ENCODE measurements around the gene CLSTN2.
A peak's percentile ranks its signal among the peaks of the same experiment; 100 is the strongest.
"Not testable (repeated sequence)": the region's sequence is repeated elsewhere in the genome, so short reads cannot be mapped to it uniquely, and the experiment has no call there.

The CLSTN2 gene

DNA sequence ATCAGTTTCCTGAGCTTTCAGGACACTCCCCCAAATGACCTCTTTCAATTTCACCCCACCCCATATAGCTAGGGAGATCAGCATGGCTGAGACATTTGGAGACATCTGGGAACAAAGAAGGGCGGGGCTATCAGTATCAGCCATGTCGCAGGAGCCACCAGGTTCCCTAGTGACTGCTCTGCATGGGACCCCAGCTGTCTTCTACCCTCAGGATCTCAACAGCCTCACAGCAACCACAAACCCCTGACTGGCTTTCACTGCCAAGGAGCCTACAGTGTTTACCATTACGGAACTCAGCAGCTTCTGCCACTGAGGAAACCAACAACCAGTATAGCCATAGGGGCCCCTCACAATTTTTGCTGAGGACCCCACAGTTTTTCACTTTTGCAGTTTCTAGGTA, 473.3 kb downstream of the CLSTN2 start:
- Mint-ChIP-seq H3K36me3 (ENCODE audit: low read depth) (no peaks in the 10 kb centered on the region), H3K27ac (no peak overlapping the region), H3K9me3 (peaks cover 23% of the 10 kb centered on the region), H3K4me3 (no peak overlapping the region), H3K4me1 (peaks cover under 1% of the 10 kb centered on the region), H3K27me3 (ENCODE audit: low read depth) (no peaks in the 10 kb centered on the region)
- TF ChIP-seq, protein P1, sequence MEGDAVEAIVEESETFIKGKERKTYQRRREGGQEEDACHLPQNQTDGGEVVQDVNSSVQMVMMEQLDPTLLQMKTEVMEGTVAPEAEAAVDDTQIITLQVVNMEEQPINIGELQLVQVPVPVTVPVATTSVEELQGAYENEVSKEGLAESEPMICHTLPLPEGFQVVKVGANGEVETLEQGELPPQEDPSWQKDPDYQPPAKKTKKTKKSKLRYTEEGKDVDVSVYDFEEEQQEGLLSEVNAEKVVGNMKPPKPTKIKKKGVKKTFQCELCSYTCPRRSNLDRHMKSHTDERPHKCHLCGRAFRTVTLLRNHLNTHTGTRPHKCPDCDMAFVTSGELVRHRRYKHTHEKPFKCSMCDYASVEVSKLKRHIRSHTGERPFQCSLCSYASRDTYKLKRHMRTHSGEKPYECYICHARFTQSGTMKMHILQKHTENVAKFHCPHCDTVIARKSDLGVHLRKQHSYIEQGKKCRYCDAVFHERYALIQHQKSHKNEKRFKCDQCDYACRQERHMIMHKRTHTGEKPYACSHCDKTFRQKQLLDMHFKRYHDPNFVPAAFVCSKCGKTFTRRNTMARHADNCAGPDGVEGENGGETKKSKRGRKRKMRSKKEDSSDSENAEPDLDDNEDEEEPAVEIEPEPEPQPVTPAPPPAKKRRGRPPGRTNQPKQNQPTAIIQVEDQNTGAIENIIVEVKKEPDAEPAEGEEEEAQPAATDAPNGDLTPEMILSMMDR (IDR thresholded peaks at IDR 0.05; ENCODE audit: unreplicated experiment in 3 of 3), result no peak

DNA sequence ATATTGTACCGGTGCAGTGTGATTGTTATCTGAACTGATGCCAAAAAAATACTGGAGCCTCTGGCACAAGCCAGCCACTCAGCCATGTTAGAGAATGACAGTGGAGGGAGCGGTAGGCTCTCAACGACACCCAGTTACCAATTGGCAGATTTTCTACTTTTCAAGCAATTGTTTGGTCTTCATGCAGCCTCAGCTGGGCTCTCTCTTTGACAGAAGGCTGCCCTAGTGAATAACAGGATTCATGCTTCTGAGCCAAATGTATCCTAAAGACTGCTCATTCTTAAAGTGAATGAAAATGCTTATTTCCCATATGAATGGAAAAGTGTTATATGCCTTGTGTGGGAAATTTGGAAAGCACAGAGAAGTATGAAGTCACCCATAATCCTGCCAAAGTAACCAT, 481.7 kb downstream of the CLSTN2 start:
- no peak overlapping the region for H3K4me3 Mint-ChIP-seq
- peaks cover 8% of the 10 kb centered on the region for H3K4me1 Mint-ChIP-seq
- no peaks in the 10 kb centered on the region for H3K27me3 Mint-ChIP-seq (ENCODE audit: low read depth)
- no peak overlapping the region for H3K27ac Mint-ChIP-seq
- H3K9me3 Mint-ChIP-seq, result peaks cover 10% of the 10 kb centered on the region
- H3K36me3 Mint-ChIP-seq (ENCODE audit: low read depth), result no peaks in the 10 kb centered on the region
- TF ChIP-seq, protein P1 (IDR thresholded peaks at IDR 0.05; ENCODE audit: unreplicated experiment in 3 of 3), result no peak

DNA sequence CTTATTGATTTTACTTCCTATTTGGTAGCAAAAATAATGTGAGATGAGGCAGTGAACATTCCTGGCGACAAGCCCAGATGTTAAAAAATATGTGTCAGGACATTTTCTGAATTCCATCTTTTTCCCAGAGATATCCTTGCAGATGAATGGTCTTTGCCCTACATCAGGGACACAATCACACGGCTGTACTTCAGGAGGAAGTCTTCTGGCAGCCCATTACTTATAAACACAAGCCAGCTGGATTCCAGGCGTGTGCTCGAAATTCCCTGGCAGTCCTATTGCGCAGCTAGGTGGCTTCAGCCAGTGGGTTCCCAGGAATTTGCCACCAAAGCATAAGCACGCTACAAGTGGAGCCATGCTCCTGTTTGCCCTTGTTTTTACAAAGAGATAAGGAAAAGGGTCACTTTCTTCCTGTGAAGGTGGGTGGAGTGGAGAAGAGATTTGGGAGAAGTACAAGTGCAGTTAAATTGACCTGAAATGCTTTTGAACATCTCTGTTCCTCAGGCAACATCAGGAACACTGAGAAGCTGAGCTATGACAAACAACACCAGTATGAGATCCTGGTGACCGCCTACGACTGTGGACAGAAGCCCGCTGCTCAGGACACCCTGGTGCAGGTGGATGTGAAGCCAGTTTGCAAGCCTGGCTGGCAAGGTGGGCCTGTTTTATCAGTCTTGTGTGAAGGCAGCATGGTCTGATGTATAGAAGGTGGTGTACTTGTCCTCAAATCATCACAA, 485.8 kb downstream of the CLSTN2 start:
- TF ChIP-seq, protein P1 (IDR thresholded peaks at IDR 0.05; ENCODE audit: unreplicated experiment in 3 of 3), result peak in 1 of 3 experiments; percentile 21

DNA sequence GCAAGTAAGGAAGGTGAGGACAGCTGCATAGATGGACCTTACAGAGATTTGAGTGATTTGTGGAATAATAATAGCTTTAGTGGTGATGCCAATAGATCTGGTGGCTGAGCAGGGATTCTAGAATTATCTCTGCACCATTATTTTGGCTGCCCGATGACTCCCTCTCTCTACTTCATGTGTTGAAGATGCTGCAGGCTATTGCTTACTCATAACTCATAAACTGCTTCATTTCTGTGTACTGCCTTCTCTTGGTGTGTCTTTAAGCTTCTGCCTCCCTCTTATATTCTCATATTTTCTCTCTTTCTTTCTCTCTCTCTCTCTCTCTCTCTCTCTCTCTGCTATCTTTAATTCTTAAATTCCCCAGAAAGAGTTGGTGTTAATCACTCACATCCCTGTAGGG, 486.9 kb downstream of the CLSTN2 start:
- Mint-ChIP-seq H3K9me3 (no peaks in the 10 kb centered on the region), H3K27me3 (ENCODE audit: low read depth) (no peaks in the 10 kb centered on the region), H3K4me1 (peaks cover 38% of the 10 kb centered on the region), H3K27ac (peak overlapping the region in 1 of 3 experiments; percentile 8), H3K36me3 (ENCODE audit: low read depth) (no peaks in the 10 kb centered on the region), H3K4me3 (no peak overlapping the region)
- TF ChIP-seq, protein P1 (IDR thresholded peaks at IDR 0.05; ENCODE audit: unreplicated experiment in 3 of 3), result no peak

More for the DNA sequence above, 485.8 kb downstream of the CLSTN2 start:
- Mint-ChIP-seq H3K27ac (peak overlapping the region; percentile 11 to 81 (median 63)), H3K4me3 (peak overlapping the region in 1 of 3 experiments; percentile 44), H3K9me3 (no peaks in the 10 kb centered on the region), H3K4me1 (peaks cover 38% of the 10 kb centered on the region), H3K27me3 (ENCODE audit: low read depth) (no peaks in the 10 kb centered on the region), H3K36me3 (ENCODE audit: low read depth) (no peaks in the 10 kb centered on the region)

DNA sequence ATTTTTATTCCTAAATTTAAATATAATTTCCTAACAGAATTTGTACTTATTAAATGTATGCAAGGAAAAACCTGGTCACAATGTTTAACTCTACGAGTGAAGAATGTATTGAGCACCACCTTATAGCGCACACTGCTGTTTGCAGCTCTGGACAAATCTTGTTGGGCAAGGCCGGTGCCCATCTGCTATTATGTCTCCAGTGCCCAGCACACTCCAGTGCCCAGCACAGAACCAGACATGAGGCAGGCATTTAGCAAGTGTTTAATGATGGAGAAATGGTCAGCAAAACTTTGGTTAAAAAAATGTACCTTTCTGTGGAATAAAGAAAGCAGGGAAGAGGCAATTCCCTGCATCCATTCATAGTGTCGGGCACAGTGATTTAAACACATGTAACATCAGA, 488.2 kb downstream of the CLSTN2 start:
- Mint-ChIP-seq H3K9me3 (no peaks in the 10 kb centered on the region), H3K27ac (peak overlapping the region in 1 of 3 experiments; percentile 20), H3K36me3 (ENCODE audit: low read depth) (no peaks in the 10 kb centered on the region), H3K27me3 (ENCODE audit: low read depth) (no peaks in the 10 kb centered on the region), H3K4me1 (peaks cover 38% of the 10 kb centered on the region), H3K4me3 (no peak overlapping the region)
- TF ChIP-seq, protein P1 (IDR thresholded peaks at IDR 0.05; ENCODE audit: unreplicated experiment in 3 of 3), result no peak

DNA sequence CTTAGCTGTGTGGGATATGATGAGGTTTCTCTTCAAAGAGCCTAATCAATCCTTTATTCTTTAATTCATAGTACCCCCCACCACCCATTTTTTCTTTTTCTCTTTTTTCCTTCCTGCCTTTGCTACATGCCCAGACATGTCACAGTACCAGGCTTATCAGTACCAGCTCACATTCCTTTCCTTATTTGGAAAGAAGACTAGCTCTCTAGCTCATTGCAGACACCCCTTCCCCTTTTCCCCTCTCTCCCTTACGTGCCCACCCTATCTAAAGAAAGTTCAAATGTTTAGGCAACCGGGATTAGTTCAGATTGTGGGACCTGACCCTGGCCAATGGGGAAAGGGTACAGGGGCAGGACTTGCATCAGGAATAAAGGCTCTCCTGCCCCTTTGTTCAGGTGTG, 488.6 kb downstream of the CLSTN2 start:
- not testable (repeated sequence) for H3K27me3 Mint-ChIP-seq (ENCODE audit: low read depth); H3K4me3 Mint-ChIP-seq; H3K9me3 Mint-ChIP-seq; H3K36me3 Mint-ChIP-seq (ENCODE audit: low read depth)
- peak overlapping the region in 2 of 3 experiments; percentile 20 to 53 for H3K27ac Mint-ChIP-seq
- H3K4me1 Mint-ChIP-seq, result peaks cover 38% of the 10 kb centered on the region
